Measurements from ENCODE around the gene ZNF787. TPM values are rescaled to one million over a fixed set of nuclear protein-coding genes. Genes with fewer than 3 reads are reported as not detected.
A peak's percentile ranks its signal among the peaks of the same experiment; 100 is the strongest.

The ZNF787 gene
- total and polyA plus RNA-seq, 2 of the 13 experiments (the other 11 are each of a cell fraction or from before 2014, with no cell fraction given), result 15.1 to 42.8 TPM

DNA sequence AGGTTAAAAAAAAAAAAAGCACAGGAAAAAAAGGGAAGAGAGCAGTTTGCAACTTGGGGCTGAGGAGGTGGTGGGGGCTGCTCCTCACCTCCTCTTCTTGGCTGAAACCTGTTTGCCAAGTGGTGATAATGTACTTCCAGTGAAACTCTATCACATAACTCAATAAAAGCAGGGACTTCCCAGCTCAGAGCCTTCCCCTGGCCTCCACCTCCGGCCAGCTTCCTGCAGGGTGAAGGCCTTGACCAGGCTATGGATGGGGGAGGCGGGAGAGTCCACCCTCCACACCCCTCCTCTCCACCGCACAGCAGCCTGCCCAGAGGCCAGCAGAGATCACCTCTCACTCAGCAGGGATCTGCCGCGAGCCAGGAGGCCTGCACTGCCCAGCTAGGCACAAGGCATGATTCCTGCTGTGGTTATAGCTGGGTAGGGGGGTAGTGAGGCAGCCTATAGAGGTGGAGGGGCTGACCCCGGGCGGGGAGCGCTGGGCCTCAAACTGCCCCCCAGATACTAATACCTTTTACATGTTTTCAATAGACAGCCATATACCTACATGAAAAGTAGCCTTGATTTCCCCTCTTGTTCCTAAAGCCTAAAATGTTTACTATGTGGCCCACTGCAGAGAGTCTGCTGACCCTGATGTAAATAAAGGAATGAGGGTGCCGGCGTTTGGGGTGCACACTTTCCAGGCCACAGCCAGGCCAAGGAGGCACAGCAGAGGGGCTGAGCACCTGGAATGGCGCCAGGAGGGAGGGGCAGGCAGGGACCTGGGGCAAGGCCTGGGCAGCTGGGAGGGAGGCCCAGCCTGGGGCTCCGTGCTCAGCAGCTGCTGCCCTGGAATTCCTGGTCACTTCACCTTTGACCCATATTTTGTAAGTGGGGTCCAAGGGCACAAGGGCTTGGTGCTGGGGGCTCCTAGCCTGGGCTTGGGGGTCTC lies 10.3 kb downstream of the ZNF787 start (continued):
- TF ChIP-seq, protein P1, sequence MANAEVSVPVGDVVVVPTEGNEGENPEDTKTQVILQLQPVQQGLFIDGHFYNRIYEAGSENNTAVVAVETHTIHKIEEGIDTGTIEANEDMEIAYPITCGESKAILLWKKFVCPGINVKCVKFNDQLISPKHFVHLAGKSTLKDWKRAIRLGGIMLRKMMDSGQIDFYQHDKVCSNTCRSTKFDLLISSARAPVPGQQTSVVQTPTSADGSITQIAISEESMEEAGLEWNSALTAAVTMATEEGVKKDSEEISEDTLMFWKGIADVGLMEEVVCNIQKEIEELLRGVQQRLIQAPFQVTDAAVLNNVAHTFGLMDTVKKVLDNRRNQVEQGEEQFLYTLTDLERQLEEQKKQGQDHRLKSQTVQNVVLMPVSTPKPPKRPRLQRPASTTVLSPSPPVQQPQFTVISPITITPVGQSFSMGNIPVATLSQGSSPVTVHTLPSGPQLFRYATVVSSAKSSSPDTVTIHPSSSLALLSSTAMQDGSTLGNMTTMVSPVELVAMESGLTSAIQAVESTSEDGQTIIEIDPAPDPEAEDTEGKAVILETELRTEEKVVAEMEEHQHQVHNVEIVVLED (CRISPR knock-in tag; IDR thresholded peaks at IDR 0.05; ENCODE audit: borderline replicate concordance), result 0 out of 2 replicates have a peak, but pooled peaks have one; percentile 29
- TF ChIP-seq ERF (CRISPR knock-in tag; IDR thresholded peaks at IDR 0.05) (peak; percentile 57; the same call in 1 of the 2 replicates), KDM6A (CRISPR knock-in tag; IDR thresholded peaks at IDR 0.05; ENCODE audit: low read depth) (peak; percentile 75; the same call in 1 of the 2 replicates), KDM1A (CRISPR knock-in tag; IDR thresholded peaks at IDR 0.05) (no peak), ARID5B (CRISPR knock-in tag; IDR thresholded peaks at IDR 0.05) (peak; percentile 71), FOXK2 (IDR thresholded peaks at IDR 0.05) (no peak), ETV5 (CRISPR knock-in tag; IDR thresholded peaks at IDR 0.05; ENCODE audit: borderline replicate concordance) (peak; percentile 90), EP300 (IDR thresholded peaks at IDR 0.05; ENCODE audit: low read depth in 2 of 2, low read length in 2 of 2) (peak in 1 of 2 experiments; percentile 48), EP300 (CRISPR knock-in tag; IDR thresholded peaks at IDR 0.05; ENCODE audit: borderline replicate concordance) (no peak; the same call in 1 of the 2 replicates), MED1 (CRISPR knock-in tag; IDR thresholded peaks at IDR 0.05) (peak; percentile 65), SRY (CRISPR knock-in tag; IDR thresholded peaks at IDR 0.05) (peak; percentile 44; the same call in 1 of the 2 replicates), RCOR2 (CRISPR knock-in tag; IDR thresholded peaks at IDR 0.05) (0 out of 2 replicates have a peak, but pooled peaks have one; percentile 46), ZKSCAN5 (CRISPR knock-in tag; IDR thresholded peaks at IDR 0.05) (peak; percentile 95), SP5 (CRISPR knock-in tag; IDR thresholded peaks at IDR 0.05; ENCODE audit: borderline replicate concordance, low read depth) (peak; percentile 96), ZNF33A (CRISPR knock-in tag; IDR thresholded peaks at IDR 0.05; ENCODE audit: borderline replicate concordance) (no peak), SMAD3 (CRISPR knock-in tag; IDR thresholded peaks at IDR 0.05) (no peak), PCBP2 (optimal IDR thresholded peaks at IDR 0.05; ENCODE audit: low read depth, low read length, poor library complexity, severe bottlenecking) (no peak), POGK (CRISPR knock-in tag; conservative IDR thresholded peaks at IDR 0.05) (peak; percentile 49), HOXA5 (CRISPR knock-in tag; IDR thresholded peaks at IDR 0.05) (0 out of 2 replicates have a peak, but pooled peaks have one; percentile 31), ZNF572 (CRISPR knock-in tag; IDR thresholded peaks at IDR 0.05) (no peak), ZNF337 (CRISPR knock-in tag; IDR thresholded peaks at IDR 0.05; ENCODE audit: borderline replicate concordance, low read depth) (no peak)
- TF ChIP-seq, protein P2, sequence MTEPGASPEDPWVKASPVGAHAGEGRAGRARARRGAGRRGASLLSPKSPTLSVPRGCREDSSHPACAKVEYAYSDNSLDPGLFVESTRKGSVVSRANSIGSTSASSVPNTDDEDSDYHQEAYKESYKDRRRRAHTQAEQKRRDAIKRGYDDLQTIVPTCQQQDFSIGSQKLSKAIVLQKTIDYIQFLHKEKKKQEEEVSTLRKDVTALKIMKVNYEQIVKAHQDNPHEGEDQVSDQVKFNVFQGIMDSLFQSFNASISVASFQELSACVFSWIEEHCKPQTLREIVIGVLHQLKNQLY (CRISPR knock-in tag; IDR thresholded peaks at IDR 0.05), result peak; percentile 75; the same call in 1 of the 2 replicates

Measured in HepG2 (cell line).